Activated naive CD4-positive, alpha-beta T cell treated with anti-CD3 and anti-CD28 coated beads, Interleukin-2, amount 50 U/mL, for 24 hours (primary cell): ENCODE results near the gene FKBP14.
"Not testable (repeated sequence)": the region's sequence is repeated elsewhere in the genome, so short reads cannot be mapped to it uniquely, and the experiment has no call there.

Experiments used
- H3K27ac Mint-ChIP-seq: one replicate; pipeline ENCODE4 v1.8.0; 2021; ENCODE audit warnings: mild to moderate bottlenecking, mixed read lengths
- H3K27me3 Mint-ChIP-seq: one replicate; pipeline ENCODE4 v1.8.0; 2021; ENCODE audit warnings: mixed read lengths
- H3K36me3 Mint-ChIP-seq: one replicate; pipeline ENCODE4 v1.8.0; 2021; ENCODE audit warnings: mixed read lengths
- H3K4me1 Mint-ChIP-seq: one replicate; pipeline ENCODE4 v1.8.0; 2021; ENCODE audit warnings: mixed read lengths
- H3K4me3 Mint-ChIP-seq: one replicate; pipeline ENCODE4 v1.8.0; 2021; ENCODE audit warnings: mild to moderate bottlenecking, mixed read lengths
- H3K9me3 Mint-ChIP-seq: one replicate; pipeline ENCODE4 v1.8.0; 2021; ENCODE audit warnings: mixed read lengths

Gene FKBP14

DNA sequence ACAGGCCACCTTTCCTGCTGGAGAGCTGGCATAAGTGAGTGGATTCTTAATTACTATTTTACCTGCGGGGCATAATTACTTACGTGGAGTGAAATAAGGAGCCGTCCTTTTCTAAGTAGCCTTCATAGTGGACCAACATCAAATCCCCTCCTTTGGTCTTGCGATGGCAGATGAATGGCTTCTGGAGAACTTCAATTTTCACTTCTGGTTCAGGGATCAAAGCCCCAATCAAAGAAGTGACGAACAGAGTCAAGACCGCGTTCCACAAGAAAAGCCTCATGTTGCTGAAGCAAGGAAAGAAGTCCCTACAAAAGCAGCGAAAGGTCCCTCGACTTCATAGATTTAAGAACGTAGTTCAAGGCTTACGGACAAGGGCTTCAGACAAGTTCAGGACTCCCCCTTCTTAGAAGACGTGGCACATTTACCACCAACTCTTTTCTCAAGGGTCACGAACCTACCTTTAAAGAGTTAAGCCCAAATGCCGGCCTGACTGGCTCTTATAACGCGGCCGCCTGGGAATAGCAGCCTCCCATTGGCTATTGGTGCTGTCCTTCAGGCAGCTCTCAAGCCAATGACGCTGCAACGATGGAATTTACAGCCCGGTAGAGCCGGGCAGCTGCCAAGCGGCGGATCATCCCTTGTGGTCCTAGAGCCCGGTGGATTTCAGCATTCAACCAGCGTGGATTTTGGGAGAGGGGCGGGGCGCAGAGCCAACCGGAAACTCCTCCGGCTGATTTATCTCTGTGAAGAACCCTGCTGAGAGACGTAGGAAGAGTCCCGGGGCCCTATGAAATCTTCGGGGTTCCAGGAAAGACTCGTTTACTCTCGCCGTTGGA is at the start of gene FKBP14:
FKBP14 (minus strand) TSS at position 474 of the 836 bp plus-strand sequence; CDS start at position 280, 194 bp downstream.
- peaks cover 33% of the 10 kb centered on the region for H3K4me1 Mint-ChIP-seq
- no peaks in the 10 kb centered on the region for H3K27me3 Mint-ChIP-seq

DNA sequence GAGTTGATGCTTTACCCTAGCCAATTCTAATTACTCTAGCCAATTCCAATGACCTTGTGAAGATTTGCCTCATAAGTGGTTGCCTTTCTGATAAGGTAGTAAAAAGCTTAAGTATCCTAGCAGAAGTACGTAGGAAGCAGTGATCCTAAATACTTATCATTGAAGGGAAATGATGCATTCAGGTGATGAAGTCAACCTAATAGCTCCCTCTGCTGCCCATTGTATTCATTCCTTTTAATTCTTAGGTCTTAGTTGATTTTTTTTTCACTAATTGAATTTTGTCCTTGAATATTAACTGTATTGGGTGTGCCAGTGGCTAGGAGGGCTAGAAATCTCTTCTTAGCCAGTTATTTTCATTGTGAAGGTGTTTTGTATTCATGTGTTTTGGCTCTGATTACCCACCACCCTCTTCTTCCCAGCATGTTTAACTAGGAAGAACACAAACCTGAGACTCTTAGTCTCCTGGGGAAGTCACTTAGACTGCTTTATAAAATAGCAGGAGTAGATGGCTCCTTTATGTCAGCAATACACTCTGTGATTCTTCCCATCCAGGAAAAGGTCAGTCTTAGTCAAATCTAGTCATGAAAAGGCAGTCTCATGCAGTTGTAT is 48.0 kb upstream of the FKBP14 start:
- Mint-ChIP-seq H3K4me3 (no peak overlapping the region), H3K4me1 (no peaks in the 10 kb centered on the region), H3K36me3 (peaks cover 11% of the 10 kb centered on the region), H3K27me3 (no peaks in the 10 kb centered on the region), H3K27ac (no peak overlapping the region), H3K9me3 (no peaks in the 10 kb centered on the region)

More for the DNA sequence above, at the start of gene FKBP14:
- H3K4me3 Mint-ChIP-seq: peak within 1 kb of the TSS; percentile 96
- H3K9me3 Mint-ChIP-seq: no peaks in the 10 kb centered on the region
- H3K36me3 Mint-ChIP-seq: peaks cover 4% of the 10 kb centered on the region
- peak within 1 kb of the TSS; percentile 87 for H3K27ac Mint-ChIP-seq

GRCh38 chr7:30072735-30073134 is 46.2 kb upstream of the FKBP14 start:
- Mint-ChIP-seq H3K4me1 (no peaks in the 10 kb centered on the region), H3K9me3 (no peaks in the 10 kb centered on the region), H3K36me3 (peaks cover 4% of the 10 kb centered on the region), H3K27me3 (no peaks in the 10 kb centered on the region), H3K4me3 (no peak overlapping the region), H3K27ac (no peak overlapping the region)

- Mint-ChIP-seq H3K4me1 (no peaks in the 10 kb centered on the region), H3K36me3 (peaks cover 6% of the 10 kb centered on the region), H3K27ac (no peak overlapping the region), H3K4me3 (no peak overlapping the region), H3K27me3 (no peaks in the 10 kb centered on the region), H3K9me3 (no peaks in the 10 kb centered on the region)
Measured at GRCh38 chr7:30070052-30070451, 43.5 kb upstream of the FKBP14 start.

- Mint-ChIP-seq H3K27ac (no peak overlapping the region), H3K4me3 (no peak overlapping the region), H3K9me3 (no peaks in the 10 kb centered on the region)
Measured at GRCh38 chr7:30069096-30069867, 42.8 kb upstream of the FKBP14 start.

GRCh38 chr7:30068117-30068516 is 41.6 kb upstream of the FKBP14 start:
- Mint-ChIP-seq H3K27me3 (no peaks in the 10 kb centered on the region), H3K4me1 (no peaks in the 10 kb centered on the region), H3K9me3 (no peaks in the 10 kb centered on the region), H3K27ac (no peak overlapping the region), H3K4me3 (no peak overlapping the region), H3K36me3 (peaks cover 6% of the 10 kb centered on the region)

More at GRCh38 chr7:30069096-30069867, 42.8 kb upstream of the FKBP14 start:
- Mint-ChIP-seq H3K4me1 (no peaks in the 10 kb centered on the region), H3K27me3 (no peaks in the 10 kb centered on the region), H3K36me3 (peaks cover 6% of the 10 kb centered on the region)

DNA sequence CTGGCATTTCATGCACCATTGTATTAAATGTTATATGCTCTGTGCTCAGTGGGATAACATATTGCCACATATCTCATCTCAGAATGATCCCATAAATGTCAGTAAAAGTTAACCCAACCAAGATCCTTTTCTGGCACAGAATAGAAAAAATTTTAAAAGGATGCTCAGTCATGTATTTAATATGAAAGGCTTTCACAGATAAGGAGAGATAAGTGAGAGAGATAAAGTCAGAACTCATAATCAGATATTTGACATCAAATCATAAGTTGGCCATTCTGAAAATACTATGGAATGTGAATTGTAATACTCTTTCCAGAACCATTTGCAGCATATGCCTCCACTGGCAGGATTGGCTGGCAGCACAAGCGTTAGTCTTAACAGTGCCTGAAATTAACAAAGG is 40.2 kb upstream of the FKBP14 start:
- Mint-ChIP-seq H3K27ac (no peak overlapping the region), H3K27me3 (no peaks in the 10 kb centered on the region), H3K4me3 (no peak overlapping the region), H3K4me1 (peaks cover 2% of the 10 kb centered on the region), H3K36me3 (peaks cover 7% of the 10 kb centered on the region), H3K9me3 (no peaks in the 10 kb centered on the region)

DNA sequence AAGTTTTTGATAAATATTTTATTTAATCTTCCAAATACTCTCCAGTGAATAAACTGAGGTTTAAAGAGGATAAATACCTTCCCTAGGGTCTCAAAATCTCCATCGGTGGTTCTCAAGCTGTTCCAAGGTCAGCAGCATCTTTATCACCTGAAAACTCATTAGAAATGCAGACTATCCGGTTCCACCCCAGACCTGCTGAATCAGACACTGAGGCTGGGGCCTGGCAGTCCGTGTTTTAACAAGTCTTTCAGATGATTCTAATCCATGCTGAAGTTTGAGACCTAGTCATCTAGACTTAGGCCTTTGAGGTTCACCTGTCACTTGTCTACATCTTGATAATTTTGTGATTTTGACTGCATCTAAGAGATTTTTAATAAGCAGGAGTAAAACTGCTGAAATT is 39.2 kb upstream of the FKBP14 start:
- Mint-ChIP-seq H3K4me1 (peaks cover 5% of the 10 kb centered on the region), H3K27ac (no peak overlapping the region), H3K9me3 (no peaks in the 10 kb centered on the region), H3K27me3 (no peaks in the 10 kb centered on the region), H3K36me3 (peaks cover 5% of the 10 kb centered on the region), H3K4me3 (no peak overlapping the region)

- no peak overlapping the region for H3K4me3 Mint-ChIP-seq
- H3K27ac Mint-ChIP-seq: no peak overlapping the region
- no peaks in the 10 kb centered on the region for H3K27me3 Mint-ChIP-seq
- H3K36me3 Mint-ChIP-seq: peaks cover 9% of the 10 kb centered on the region
- H3K9me3 Mint-ChIP-seq: no peaks in the 10 kb centered on the region
- peaks cover 5% of the 10 kb centered on the region for H3K4me1 Mint-ChIP-seq
Measured at GRCh38 chr7:30062587-30062986, 36.1 kb upstream of the FKBP14 start.

DNA sequence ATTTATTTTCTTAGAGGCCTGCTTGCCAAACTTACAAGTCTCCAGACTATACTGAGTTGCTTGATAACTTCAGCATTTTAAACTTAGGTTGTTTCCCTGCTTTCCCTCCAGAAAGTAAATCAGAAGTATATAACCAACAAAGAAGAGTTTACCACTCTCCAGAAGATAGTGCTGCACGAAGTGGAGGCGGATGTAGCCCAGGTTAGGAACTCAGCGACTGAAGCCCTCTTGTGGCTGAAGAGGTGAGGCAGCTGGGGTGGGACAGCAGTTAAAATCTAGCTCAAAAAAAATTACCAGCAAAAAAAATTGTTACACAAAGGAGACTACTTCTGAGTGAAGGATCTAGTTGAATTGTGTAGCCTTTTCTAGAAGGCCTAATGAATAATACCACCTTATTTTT is 35.3 kb upstream of the FKBP14 start:
- not testable (repeated sequence) for H3K27me3 Mint-ChIP-seq, H3K9me3 Mint-ChIP-seq, H3K27ac Mint-ChIP-seq

GRCh38 chr7:30057741-30058140 is 31.2 kb upstream of the FKBP14 start:
- H3K36me3 Mint-ChIP-seq: peaks cover 11% of the 10 kb centered on the region
- no peaks in the 10 kb centered on the region for H3K9me3 Mint-ChIP-seq
- H3K4me1 Mint-ChIP-seq: peaks cover 5% of the 10 kb centered on the region
- H3K4me3 Mint-ChIP-seq: no peak overlapping the region
- no peak overlapping the region for H3K27ac Mint-ChIP-seq
- no peaks in the 10 kb centered on the region for H3K27me3 Mint-ChIP-seq

More for the DNA sequence above, 35.3 kb upstream of the FKBP14 start:
- not testable (repeated sequence) for H3K4me3 Mint-ChIP-seq, H3K4me1 Mint-ChIP-seq
- H3K36me3 Mint-ChIP-seq: peaks cover 12% of the 10 kb centered on the region

DNA sequence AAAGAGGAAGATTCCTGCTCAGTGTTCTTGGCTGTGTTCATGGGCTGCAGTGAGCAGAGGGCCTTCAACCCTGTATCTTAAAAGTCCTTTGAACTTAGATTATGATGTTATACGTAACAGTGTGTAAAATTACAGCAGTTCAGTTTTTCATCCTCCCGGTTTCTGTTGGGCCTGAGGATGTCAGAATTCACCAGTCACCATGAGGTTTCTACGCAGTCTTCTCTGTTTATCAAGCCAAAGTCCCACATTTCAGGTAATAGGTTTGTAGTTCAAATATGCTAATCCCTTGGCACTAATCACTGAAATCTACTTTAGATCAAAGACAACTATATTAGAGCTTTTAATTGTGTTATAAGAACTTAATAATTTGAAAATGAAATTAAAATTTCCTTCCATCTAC is 26.6 kb upstream of the FKBP14 start:
- H3K27ac Mint-ChIP-seq: no peak overlapping the region
- H3K4me3 Mint-ChIP-seq: no peak overlapping the region
- no peaks in the 10 kb centered on the region for H3K27me3 Mint-ChIP-seq
- no peaks in the 10 kb centered on the region for H3K4me1 Mint-ChIP-seq
- H3K9me3 Mint-ChIP-seq: no peaks in the 10 kb centered on the region
- H3K36me3 Mint-ChIP-seq: peaks cover 21% of the 10 kb centered on the region

GRCh38 chr7:30049173-30049572 is 22.7 kb upstream of the FKBP14 start:
- H3K36me3 Mint-ChIP-seq: peaks cover 26% of the 10 kb centered on the region
- H3K4me3 Mint-ChIP-seq: no peak overlapping the region
- no peaks in the 10 kb centered on the region for H3K9me3 Mint-ChIP-seq
- no peaks in the 10 kb centered on the region for H3K4me1 Mint-ChIP-seq
- H3K27me3 Mint-ChIP-seq: no peaks in the 10 kb centered on the region
- no peak overlapping the region for H3K27ac Mint-ChIP-seq

DNA sequence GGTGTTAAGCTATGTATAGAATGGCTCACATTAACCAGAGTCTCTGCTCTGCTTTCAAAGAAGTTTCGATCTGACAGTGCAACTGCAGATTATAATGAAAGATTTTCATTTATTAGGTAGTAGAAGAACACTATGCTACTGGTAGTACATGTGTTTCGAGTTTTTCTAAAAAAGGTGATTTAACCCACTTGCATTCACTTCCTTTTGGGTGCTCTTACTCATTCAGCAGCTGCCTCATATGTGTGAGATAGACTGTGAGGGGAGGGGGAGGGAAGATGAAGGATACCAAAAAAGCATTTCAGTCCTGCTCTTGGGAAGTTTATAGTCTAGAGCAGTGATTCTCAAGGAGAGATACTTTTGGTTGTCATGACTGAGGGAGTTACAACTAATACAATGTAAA is 22.1 kb upstream of the FKBP14 start:
- Mint-ChIP-seq H3K27me3 (no peaks in the 10 kb centered on the region), H3K9me3 (no peaks in the 10 kb centered on the region), H3K4me3 (no peak overlapping the region), H3K36me3 (peaks cover 26% of the 10 kb centered on the region), H3K4me1 (no peaks in the 10 kb centered on the region), H3K27ac (no peak overlapping the region)

DNA sequence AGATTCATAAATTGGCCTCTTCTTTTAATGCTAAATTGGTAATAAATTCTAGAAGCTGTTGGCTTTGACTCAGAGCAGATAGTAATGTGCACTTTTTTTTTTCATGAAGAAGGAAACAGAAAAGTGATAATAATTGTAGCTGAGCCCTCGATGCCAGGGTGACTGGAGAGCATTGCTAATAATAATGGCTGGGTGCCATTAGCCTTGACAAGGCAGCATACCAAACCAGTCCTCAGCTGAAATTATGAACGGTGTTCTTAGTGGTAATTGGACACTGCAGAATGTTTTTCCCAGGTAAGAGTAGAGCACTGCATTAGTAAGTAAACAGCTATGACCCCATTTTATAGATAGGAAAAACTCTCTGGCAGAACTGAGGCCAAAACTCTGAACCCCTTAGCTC is 20.6 kb upstream of the FKBP14 start:
- Mint-ChIP-seq H3K27me3 (no peaks in the 10 kb centered on the region), H3K36me3 (peaks cover 26% of the 10 kb centered on the region), H3K4me1 (no peaks in the 10 kb centered on the region), H3K9me3 (no peaks in the 10 kb centered on the region), H3K27ac (no peak overlapping the region), H3K4me3 (no peak overlapping the region)
